Limb (tissue), 2 donors: ENCODE results near the gene ACTBL2.
A peak's percentile ranks its signal among the peaks of the same experiment; 100 is the strongest.

Source experiments
- DNase-seq, 2 donors: peaks; one replicate each; pipeline ENCODE4 v3.0.0-alpha.2; 2016; ENCODE audit errors: extremely low spot score in 2 of 2

The ACTBL2 gene

DNA sequence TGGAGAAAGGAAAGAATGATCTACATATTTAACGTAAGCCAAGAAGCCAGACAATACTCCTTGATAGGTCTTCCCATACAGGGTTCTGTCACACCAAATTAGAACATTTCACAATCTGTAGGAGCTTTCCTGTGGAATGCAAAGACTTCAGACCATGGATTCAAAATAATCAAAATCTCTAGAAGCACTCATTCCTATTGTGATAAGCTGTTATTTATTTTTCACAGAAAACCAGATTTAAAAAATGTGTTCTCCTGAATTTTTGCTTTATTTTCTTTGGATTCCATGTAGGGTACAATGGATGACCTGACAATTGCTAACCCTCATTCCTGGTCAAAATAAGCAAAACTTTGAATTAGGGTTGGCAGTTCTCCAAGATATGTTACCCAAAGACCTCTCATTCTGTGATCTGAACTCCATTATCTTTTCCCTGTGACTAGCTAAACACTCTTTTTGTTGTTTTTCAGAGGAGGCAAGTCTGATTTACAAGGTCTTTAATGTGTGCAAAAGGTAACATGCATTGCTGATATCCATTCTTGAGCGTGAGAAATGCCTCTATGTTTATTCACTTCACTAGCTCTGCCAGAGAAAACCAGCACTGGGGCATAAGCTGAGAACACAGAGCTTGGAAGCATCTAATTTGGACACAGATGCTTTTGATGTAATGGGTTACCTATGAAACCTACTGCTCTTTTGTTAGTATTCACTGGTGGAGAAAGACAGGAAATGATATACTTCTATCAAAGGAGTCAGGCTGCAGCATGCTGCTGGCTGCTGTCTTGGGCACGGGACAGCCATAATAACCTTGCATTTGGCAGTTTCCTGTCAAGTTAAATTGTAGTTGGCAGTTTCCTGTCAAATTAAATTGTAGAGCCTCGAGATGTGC lies 31.4 kb downstream of the ACTBL2 start:
- DNase-seq: no peak

DNA sequence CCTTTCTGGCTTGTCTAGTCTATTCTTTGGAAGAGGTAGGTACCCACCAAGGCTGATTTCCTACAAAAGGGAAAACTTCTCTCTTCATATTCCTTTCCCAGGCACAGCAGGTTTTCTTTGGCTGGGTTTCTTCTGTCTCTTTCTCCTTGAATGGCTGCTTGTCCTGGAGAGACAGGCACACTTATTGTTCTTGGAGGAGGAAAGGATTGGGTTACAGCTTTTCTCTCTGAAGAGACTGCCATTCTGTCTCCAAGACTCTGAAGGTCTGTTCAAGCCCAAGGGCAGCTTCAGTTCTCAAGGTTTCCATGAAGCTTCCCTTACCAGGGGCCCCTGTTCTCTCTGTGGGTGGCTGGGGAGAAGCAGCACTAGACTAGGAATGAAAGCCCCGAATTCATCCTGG lies 33.9 kb downstream of the ACTBL2 start:
- no peak for DNase-seq

GRCh38 chr5:57448287-57448686 lies 34.3 kb downstream of the ACTBL2 start:
- DNase-seq: no peak

DNA sequence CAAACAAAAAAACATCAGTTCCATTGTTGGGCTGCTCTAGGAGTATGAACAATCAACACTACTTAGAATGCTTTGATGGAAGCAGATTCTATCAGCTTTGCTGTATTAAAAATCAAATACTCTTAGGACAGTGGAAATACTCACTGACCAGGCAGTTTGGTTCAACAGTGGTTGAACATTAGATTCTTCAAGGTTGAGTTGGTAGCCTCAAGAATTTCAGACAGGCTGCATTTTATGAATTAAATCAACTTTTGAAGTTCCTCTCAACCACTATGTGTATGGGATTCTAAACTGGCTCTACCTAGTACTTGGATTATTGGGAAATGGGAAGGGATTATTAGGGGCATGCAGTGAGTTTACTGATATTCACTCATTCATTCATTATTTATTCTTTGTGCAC lies 35.0 kb downstream of the ACTBL2 start:
- no peak for DNase-seq

DNA sequence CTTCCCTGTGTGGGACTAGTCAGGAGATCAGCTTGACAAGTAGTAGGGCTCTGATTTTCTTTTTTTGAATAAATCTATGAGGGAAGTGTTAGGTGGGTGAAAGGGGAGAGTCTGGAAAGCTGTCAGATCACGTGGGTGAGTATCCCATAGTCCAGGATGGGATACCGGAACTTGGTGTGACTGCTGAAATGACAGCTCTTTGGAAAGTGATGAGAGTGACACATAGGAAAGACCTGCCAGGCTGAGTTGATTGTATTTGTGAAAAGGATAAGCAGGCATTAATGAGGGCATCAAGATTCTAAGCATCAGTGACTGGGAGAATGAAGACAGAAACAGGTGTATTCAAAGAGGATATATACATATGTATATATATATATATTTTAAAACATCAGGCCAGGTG lies 35.6 kb downstream of the ACTBL2 start:
- no peak for DNase-seq

GRCh38 chr5:57445705-57446037 lies 36.9 kb downstream of the ACTBL2 start:
- DNase-seq: no peak

- DNase-seq: no peak
These were observed 37.5 kb downstream of the ACTBL2 start for GRCh38 chr5:57445006-57445704.

- no peak for DNase-seq
These were observed 40.4 kb downstream of the ACTBL2 start for GRCh38 chr5:57442080-57442839.

GRCh38 chr5:57441557-57441956 lies 41.1 kb downstream of the ACTBL2 start:
- no peak for DNase-seq

DNA sequence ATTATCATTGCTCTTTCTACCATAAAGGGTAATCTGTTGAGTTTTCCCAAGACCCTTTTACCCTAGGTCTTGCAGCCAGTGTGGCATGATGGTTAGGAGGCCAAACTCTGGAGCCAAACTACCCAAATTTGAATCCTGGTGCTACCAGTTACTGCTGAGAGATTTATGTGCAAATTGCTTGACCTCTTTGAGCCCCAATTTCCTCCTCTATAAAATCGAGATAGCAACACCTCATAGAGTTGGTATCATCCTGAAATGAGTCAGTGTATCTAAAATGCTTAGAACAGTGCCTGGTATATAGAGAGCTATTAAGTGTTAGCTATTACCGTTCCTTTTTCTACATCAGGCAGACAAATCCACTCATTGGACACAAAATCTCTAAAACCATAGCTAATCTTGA lies 43.0 kb downstream of the ACTBL2 start:
- DNase-seq: no peak

DNA sequence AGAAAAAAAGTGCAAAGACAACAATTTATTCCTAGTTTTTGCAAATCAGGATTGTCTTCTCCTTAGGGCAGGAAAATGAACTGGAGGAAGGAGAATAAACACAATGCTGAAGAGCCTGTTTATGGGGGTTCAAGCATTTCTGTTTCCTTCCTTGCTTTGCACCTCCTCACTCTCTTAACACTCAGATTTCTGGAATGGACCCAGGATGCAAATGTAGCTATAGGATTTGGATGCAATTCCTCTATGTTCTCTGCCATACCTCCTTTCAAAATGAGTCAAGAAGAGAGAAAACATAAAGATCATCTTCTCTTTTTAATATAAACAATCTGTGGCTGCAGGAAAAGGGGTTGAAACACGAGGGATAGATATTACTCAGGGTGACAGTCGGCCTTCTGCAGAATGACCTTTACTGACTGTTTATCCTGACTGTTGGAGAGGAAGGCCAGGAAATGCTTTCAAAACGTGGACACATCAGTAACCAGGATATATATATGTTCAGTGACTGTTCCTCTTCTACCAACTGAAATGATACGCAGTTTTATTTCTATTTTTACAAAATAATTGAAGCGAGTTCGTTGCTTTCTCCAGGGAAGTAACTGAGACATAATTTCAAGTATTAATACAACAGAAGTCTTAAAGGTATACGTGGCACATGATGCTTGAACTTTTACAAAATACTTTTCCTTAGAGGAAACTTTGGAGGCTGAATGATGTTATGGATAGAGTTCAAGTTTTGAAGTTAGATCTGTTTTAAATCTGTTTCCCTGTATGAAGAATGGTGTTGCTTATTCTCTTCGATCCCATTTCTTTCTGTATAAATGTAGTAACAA lies 44.4 kb downstream of the ACTBL2 start:
- DNase-seq: peak in 1 of 2 donors; percentile 31

GRCh38 chr5:57436586-57436985 lies 46.0 kb downstream of the ACTBL2 start:
- no peak for DNase-seq

DNA sequence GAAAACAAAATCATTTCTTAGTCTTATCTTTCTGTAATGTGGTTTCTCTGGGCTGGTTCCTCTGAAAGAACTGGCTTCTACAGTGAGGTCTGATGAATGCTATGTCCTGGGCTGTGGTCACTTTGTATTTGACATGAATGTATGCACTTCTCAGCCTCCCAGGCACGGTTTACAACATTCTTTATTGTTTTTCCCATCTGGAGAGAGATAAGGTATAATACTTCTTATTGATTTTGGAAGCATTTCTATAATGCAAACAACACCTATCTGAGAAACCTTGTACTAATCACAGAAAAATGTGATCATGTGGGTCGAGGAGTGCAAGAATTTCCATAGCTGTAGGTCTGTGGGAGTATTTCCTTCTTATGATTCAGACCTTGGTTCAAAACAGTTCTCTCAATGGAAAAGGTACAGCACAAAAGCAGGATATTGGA lies 46.9 kb downstream of the ACTBL2 start:
- no peak for DNase-seq

- no peak for DNase-seq
These were observed 47.9 kb downstream of the ACTBL2 start for GRCh38 chr5:57434683-57435082.

DNA sequence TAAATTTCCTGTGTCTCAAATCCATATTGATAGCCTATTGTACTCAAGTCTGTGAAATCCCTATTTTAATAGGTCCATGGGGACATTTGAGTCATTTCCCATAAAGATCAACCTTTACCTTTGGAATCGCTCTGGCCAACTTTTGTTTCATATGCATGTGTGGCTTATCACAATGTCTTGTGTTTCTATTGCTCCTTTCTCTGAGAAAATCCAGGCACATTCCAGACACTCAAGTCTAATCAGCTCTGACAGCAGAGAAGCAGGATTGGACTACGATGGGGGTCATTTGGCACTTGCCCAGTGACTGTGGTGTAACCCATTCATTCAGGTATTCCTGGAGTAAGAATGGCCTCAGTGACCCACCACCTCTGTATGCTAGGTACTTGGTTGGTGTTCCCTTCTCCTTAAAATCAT lies 48.4 kb downstream of the ACTBL2 start:
- no peak for DNase-seq

DNA sequence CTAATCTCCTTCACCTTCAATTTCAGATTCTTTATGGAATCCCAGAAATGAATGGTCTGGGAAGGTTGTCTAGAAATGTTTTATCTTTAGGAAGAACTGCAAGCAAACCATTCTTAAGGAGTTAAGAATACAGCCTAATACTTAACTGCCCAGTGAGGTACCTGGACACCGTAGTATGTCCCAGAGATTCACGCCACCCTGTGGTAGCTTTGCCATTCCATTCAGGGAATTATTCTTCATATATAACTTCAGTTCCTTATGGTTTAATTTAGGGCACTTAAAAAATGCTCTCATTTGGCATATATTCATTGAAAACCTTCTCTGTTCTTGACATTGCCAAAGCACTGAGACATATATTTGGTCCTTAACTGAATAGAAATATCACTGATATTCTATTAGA lies 49.7 kb downstream of the ACTBL2 start:
- no peak for DNase-seq

DNA sequence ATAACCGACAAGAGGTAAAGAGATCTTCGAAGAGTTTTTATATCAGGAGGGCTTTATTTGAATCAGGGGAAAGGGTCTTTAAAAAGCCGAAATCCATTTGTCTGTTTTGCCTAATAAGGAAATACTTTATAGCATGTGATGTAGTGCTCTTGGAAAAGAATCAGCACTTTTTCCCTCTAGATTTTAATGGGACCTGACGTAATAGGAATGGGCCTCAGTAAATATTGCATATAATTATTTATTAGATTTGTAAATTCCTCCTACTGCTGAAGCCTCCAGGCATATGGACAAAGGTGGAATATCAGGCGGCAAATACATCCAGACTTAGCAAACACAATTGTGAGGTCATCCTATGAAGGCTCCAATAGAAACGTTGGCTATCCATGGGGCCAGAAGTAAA lies 50.9 kb downstream of the ACTBL2 start:
- DNase-seq: peak in 1 of 2 donors; percentile 61
